DOHH2 (cell line): Measurements from ENCODE around the gene POLDIP3.

Experiments used
- H3F3A ChIP-seq: fragments of 200-600 bp; sonication (generic), shearing (Covaris generic); 2 replicates; pipeline ENCODE4 v1.6.0; 2016; ENCODE audit warnings: antibody characterized with exemption, mild to moderate bottlenecking; ENCODE audit not compliant: control insufficient read depth, insufficient read depth
- H3K27ac ChIP-seq: fragments of 200-600 bp; sonication (generic); 2 replicates; pipeline ENCODE4 v1.5.1; 2014; ENCODE audit warnings: low read depth, mild to moderate bottlenecking, low read length, moderate library complexity
- H3K27me3 ChIP-seq: fragments of 200-600 bp; sonication (generic); 2 replicates; pipeline ENCODE4 v1.6.1; 2014; ENCODE audit warnings: mild to moderate bottlenecking, low read length, mixed read lengths; ENCODE audit not compliant: control insufficient read depth
- H3K36me3 ChIP-seq: fragments of 200-600 bp; sonication (generic); 2 replicates; pipeline ENCODE4 v1.6.1; 2014; ENCODE audit warnings: mild to moderate bottlenecking, low read length, moderate library complexity, mixed read lengths; ENCODE audit not compliant: control insufficient read depth
- H3K4me1 ChIP-seq: fragments of 200-600 bp; sonication (generic); 2 replicates; pipeline ENCODE4 v1.6.1; 2014; ENCODE audit warnings: mild to moderate bottlenecking, low read length, mixed read lengths; ENCODE audit not compliant: control insufficient read depth
- H3K4me2 ChIP-seq: fragments of 200-600 bp; sonication (generic); 2 replicates; pipeline ENCODE4 v1.6.0; 2014; ENCODE audit warnings: mild to moderate bottlenecking, low read length, moderate library complexity
- H3K4me3 ChIP-seq: fragments of 200-600 bp; sonication (generic); 2 replicates; pipeline ENCODE4 v1.5.1; 2014; ENCODE audit warnings: mild to moderate bottlenecking, low read length, mixed read lengths
- H3K79me2 ChIP-seq: fragments of 200-600 bp; sonication (generic); 2 replicates; pipeline ENCODE4 v1.6.1; 2014; ENCODE audit warnings: mild to moderate bottlenecking, low read length, mixed read lengths; ENCODE audit not compliant: control insufficient read depth
- H3K9me2 ChIP-seq: fragments of 200-600 bp; sonication (generic); replicated peaks from 2 replicates; pipeline ENCODE4 v1.6.1; 2014; ENCODE audit warnings: mild to moderate bottlenecking, low read length, mixed read lengths; ENCODE audit not compliant: control insufficient read depth
- H3K9me3 ChIP-seq: fragments of 200-600 bp; sonication (generic); 2 replicates; pipeline ENCODE4 v1.6.1; 2014; ENCODE audit warnings: antibody characterized with exemption, low read length, mixed read lengths; ENCODE audit not compliant: control insufficient read depth, insufficient read depth
- H4K20me1 ChIP-seq: fragments of 200-600 bp; sonication (generic); 2 replicates; pipeline ENCODE4 v1.6.0; 2014; ENCODE audit warnings: low read depth, mild to moderate bottlenecking, antibody characterized with exemption, low read length, moderate library complexity; ENCODE audit not compliant: control insufficient read depth, insufficient read depth
- EZH2phosphoT487 ChIP-seq: fragments of 200-600 bp; sonication (generic); IDR thresholded peaks from 2 replicates; pipeline ENCODE4 v1.6.1; 2017; ENCODE audit warnings: borderline replicate concordance, mild to moderate bottlenecking, antibody characterized with exemption, low read length, moderate library complexity, mixed read lengths
- TF ChIP-seq, protein P1 (sequence below): fragments of 200-600 bp; sonication (generic); IDR thresholded peaks from one replicate; pipeline ENCODE4 v1.5.1; 2014; ENCODE audit warnings: antibody characterized with exemption, mild to moderate bottlenecking, low read depth, low read length; ENCODE audit not compliant: poor library complexity, severe bottlenecking

The POLDIP3 gene

DNA sequence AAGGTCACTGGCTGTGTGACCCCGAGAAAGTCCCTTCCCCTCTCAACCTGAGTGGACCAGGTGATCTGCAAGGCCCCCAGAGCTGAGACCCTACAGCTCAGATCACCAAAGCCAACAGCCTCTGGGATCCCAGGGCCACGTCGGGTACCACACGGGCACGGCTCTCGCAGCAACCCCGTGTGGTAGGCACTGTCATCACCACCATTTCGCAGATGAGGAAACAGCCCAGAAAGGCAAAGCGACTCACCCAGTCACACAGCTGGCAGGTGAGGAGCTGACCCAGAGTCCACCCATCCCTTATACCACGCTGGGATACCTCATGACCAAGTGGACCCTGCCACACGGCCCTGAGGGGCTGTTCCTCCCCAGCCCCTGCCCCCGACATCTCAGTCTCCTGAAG lies 22.9 kb upstream of the POLDIP3 start:
- Histone ChIP-seq H3K36me3 (peaks cover 18% of the 10 kb centered on the region; the same call in 1 of the 2 replicates), H3K4me2 (no peak overlapping the region), H3K27me3 (no peaks in the 10 kb centered on the region), H3K4me1 (no peaks in the 10 kb centered on the region), H3F3A (no peaks in the 10 kb centered on the region), H4K20me1 (no peaks in the 10 kb centered on the region), H3K79me2 (peaks cover 29% of the 10 kb centered on the region), H3K27ac (no peak overlapping the region), H3K9me3 (no peaks in the 10 kb centered on the region), H3K4me3 (no peak overlapping the region), H3K9me2 (no peaks in the 10 kb centered on the region)
- TF ChIP-seq, protein P1, sequence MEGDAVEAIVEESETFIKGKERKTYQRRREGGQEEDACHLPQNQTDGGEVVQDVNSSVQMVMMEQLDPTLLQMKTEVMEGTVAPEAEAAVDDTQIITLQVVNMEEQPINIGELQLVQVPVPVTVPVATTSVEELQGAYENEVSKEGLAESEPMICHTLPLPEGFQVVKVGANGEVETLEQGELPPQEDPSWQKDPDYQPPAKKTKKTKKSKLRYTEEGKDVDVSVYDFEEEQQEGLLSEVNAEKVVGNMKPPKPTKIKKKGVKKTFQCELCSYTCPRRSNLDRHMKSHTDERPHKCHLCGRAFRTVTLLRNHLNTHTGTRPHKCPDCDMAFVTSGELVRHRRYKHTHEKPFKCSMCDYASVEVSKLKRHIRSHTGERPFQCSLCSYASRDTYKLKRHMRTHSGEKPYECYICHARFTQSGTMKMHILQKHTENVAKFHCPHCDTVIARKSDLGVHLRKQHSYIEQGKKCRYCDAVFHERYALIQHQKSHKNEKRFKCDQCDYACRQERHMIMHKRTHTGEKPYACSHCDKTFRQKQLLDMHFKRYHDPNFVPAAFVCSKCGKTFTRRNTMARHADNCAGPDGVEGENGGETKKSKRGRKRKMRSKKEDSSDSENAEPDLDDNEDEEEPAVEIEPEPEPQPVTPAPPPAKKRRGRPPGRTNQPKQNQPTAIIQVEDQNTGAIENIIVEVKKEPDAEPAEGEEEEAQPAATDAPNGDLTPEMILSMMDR = no peak
- TF ChIP-seq EZH2phosphoT487 = no peak

DNA sequence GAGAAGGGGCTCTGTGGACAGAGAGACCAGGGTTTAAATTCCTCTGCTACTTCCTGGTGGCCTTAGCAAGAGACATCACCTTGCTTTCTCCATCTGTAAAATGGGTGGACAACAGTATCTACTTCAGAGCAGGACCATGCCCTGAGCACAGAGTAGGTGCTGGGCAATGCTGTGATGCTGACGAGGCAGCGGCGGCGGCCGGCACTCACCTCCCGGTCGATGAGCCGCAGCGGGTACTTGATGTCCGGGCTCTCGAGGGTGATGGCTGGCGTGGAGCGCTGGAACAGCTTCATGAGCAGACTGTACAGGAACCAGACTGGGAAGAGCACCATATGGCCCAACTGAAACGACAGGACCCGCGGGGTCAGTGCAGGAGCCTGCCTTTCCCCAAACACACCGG lies 21.8 kb upstream of the POLDIP3 start:
- Histone ChIP-seq H3K36me3 (peaks cover 28% of the 10 kb centered on the region; the same call in 1 of the 2 replicates), H4K20me1 (no peaks in the 10 kb centered on the region), H3K9me3 (no peaks in the 10 kb centered on the region), H3K9me2 (no peaks in the 10 kb centered on the region), H3K27ac (no peak overlapping the region), H3K4me3 (no peak overlapping the region), H3K79me2 (peaks cover 24% of the 10 kb centered on the region), H3F3A (no peaks in the 10 kb centered on the region), H3K4me2 (no peak overlapping the region), H3K27me3 (no peaks in the 10 kb centered on the region), H3K4me1 (no peaks in the 10 kb centered on the region)
- TF ChIP-seq EZH2phosphoT487 = no peak
- TF ChIP-seq, protein P1 = no peak

DNA sequence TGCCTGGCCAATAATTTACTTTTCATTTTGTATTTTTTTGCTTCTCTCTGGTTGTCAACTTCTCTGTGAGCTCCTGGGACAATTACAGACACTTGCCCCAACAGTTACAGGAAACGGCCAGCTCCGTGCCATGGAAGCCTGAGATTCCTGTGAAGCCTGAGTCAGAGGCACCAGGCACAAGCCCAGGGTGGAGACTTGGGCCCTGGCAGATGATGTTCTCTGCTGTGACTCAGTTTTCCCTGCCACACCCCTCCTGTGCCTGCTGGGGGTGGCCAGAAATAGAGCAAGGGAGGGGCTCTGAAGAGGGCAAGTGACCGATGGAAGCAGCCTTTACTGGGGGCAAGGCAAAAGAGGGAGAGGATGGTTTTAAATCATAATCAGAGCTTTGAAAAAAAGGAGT lies 20.8 kb upstream of the POLDIP3 start:
- no peaks in the 10 kb centered on the region for H3K9me3 ChIP-seq
- no peak overlapping the region for H3K4me2 ChIP-seq
- H3K36me3 ChIP-seq = peaks cover 31% of the 10 kb centered on the region; the same call in 1 of the 2 replicates
- H3K27ac ChIP-seq = no peak overlapping the region
- TF ChIP-seq, protein P1 = no peak
- no peak for TF ChIP-seq EZH2phosphoT487
- H3K4me3 ChIP-seq = no peak overlapping the region
- peaks cover 21% of the 10 kb centered on the region for H3K79me2 ChIP-seq
- no peaks in the 10 kb centered on the region for H3K4me1 ChIP-seq
- H3F3A ChIP-seq = no peaks in the 10 kb centered on the region
- H3K27me3 ChIP-seq = no peaks in the 10 kb centered on the region
- no peaks in the 10 kb centered on the region for H3K9me2 ChIP-seq
- H4K20me1 ChIP-seq = no peaks in the 10 kb centered on the region
